IMR-90 (cell line): ENCODE measurements around the gene TADA2A. TPM values are rescaled to one million over a fixed set of nuclear protein-coding genes. Genes with fewer than 3 reads are reported as not detected.
A peak's percentile ranks its signal among the peaks of the same experiment; 100 is the strongest.

Source experiments
- ATAC-seq: fragments of 200-7000 bp; cut with Tn5 transposase; 2 replicates; pipeline ENCODE4 v1.9.1; 2020; ENCODE audit warnings: low read depth, mild to moderate bottlenecking, moderate library complexity
- BruUV-seq: library from RNA; stranded (reverse); fragments of 400-500 nt; replicated peaks from 2 replicates; lab custom pipeline; 2021; lab: Mats Ljungman, UMichigan
- CTCF ChIA-PET: fragments of 300-600 bp; formaldehyde crosslinking; extraction: SDS; loops from one replicate; lab custom pipeline; 2021; ENCODE audit warnings: antibody characterized with exemption; lab: Yijun Ruan, JAX
- POLR2A ChIA-PET: fragments of 300-600 bp; sonication (Branson Sonifier 250); formaldehyde crosslinking; loops from one replicate; lab custom pipeline; 2022; ENCODE audit warnings: antibody characterized with exemption; ENCODE audit not compliant: unreplicated experiment; lab: Charles Lee
- DNase-seq: peaks from one replicate; pipeline ENCODE4 v3.0.0; 2013
- H2AFZ ChIP-seq: replicated peaks from 2 replicates; pipeline ENCODE3; 2013; ENCODE audit warnings: low read length, mild to moderate bottlenecking; ENCODE audit not compliant: poor library complexity
- H2AK5ac ChIP-seq: 2 replicates; pipeline ENCODE4 v1.6.1; 2013; ENCODE audit warnings: low read depth, low read length, inconsistent platforms
- H2AK9ac ChIP-seq: replicated peaks from 2 replicates; pipeline ENCODE3; 2013; ENCODE audit warnings: mild to moderate bottlenecking, low read depth, low read length, moderate library complexity; ENCODE audit not compliant: poor library complexity
- H2BK120ac ChIP-seq: 2 replicates; pipeline ENCODE4 v1.6.1; 2013; ENCODE audit warnings: low read depth, low read length, inconsistent platforms
- H2BK15ac ChIP-seq: 3 replicates; pipeline ENCODE4 v1.6.1; 2013; ENCODE audit warnings: low read depth, low read length, inconsistent platforms
- H2BK20ac ChIP-seq: 2 replicates; pipeline ENCODE4 v1.6.1; 2013; ENCODE audit warnings: low read depth, mild to moderate bottlenecking, inconsistent platforms, low read length, moderate library complexity
- H2BK5ac ChIP-seq: 2 replicates; pipeline ENCODE4 v1.6.1; 2013; ENCODE audit warnings: mild to moderate bottlenecking, low read depth, low read length, inconsistent platforms; ENCODE audit not compliant: poor library complexity, severe bottlenecking
- H3K14ac ChIP-seq: replicated peaks from 2 replicates; pipeline ENCODE4 v1.6.1; 2013; ENCODE audit warnings: low read depth, low read length, inconsistent platforms
- H3K18ac ChIP-seq: 2 replicates; pipeline ENCODE4 v1.6.1; 2013; ENCODE audit warnings: low read depth, low read length, control low read depth
- H3K23ac ChIP-seq: 2 replicates; pipeline ENCODE4 v1.6.1; 2013; ENCODE audit warnings: low read depth, low read length, inconsistent platforms
- H3K27ac ChIP-seq: 2 replicates; pipeline ENCODE4 v1.5.1; 2013; ENCODE audit warnings: mild to moderate bottlenecking, control low read depth, low read length; ENCODE audit not compliant: insufficient read depth
- H3K27me3 ChIP-seq: 2 replicates; pipeline ENCODE4 v1.6.1; 2013; ENCODE audit warnings: low read length; ENCODE audit not compliant: control insufficient read depth, insufficient read depth
- H3K36me3 ChIP-seq: 2 replicates; pipeline ENCODE4 v1.6.1; 2013; ENCODE audit warnings: low read length, mixed read lengths; ENCODE audit not compliant: control insufficient read depth, insufficient read depth
- H3K4ac ChIP-seq: 2 replicates; pipeline ENCODE4 v1.6.1; 2013; ENCODE audit warnings: low read depth, low read length, inconsistent platforms
- H3K4me1 ChIP-seq: 2 replicates; pipeline ENCODE4 v1.6.1; 2013; ENCODE audit warnings: low read length, mixed read lengths; ENCODE audit not compliant: control insufficient read depth, insufficient read depth
- H3K4me2 ChIP-seq: 2 replicates; pipeline ENCODE4 v1.6.1; 2013; ENCODE audit warnings: low read depth, mild to moderate bottlenecking, control low read depth, low read length, moderate library complexity
- H3K4me3 ChIP-seq: 2 replicates; pipeline ENCODE4 v1.5.1; 2013; ENCODE audit warnings: low read depth, mild to moderate bottlenecking, control low read depth, low read length, moderate library complexity; ENCODE audit not compliant: insufficient read depth
- H3K56ac ChIP-seq: 2 replicates; pipeline ENCODE4 v1.6.1; 2013; ENCODE audit warnings: low read length, inconsistent platforms; ENCODE audit not compliant: insufficient read depth; ENCODE audit errors: extremely low read depth
- H3K79me1 ChIP-seq, 2 experiments: 2 replicates each; pipeline ENCODE4 v1.6.1; 2013; ENCODE audit warnings: low read length in 2 of 2, inconsistent platforms in 1 of 2, low read depth in 1 of 2
- H3K9ac ChIP-seq: 2 replicates; pipeline ENCODE4 v1.6.1; 2013; ENCODE audit warnings: low read depth, low read length, control low read depth
- H3K9me1 ChIP-seq: 2 replicates; pipeline ENCODE4 v1.6.1; 2013; ENCODE audit warnings: low read length, inconsistent platforms; ENCODE audit not compliant: insufficient read depth
- H3K9me3 ChIP-seq: 2 replicates; pipeline ENCODE4 v1.6.1; 2013; ENCODE audit warnings: low read length; ENCODE audit not compliant: control insufficient read depth, insufficient read depth
- H4K20me1 ChIP-seq: 2 replicates; pipeline ENCODE4 v1.6.1; 2013; ENCODE audit warnings: low read length, inconsistent platforms; ENCODE audit not compliant: insufficient read depth
- H4K5ac ChIP-seq: 2 replicates; pipeline ENCODE4 v1.6.1; 2013; ENCODE audit warnings: mild to moderate bottlenecking, low read depth, low read length, control low read depth
- H4K8ac ChIP-seq, 2 experiments: 2 replicates each; pipeline ENCODE4 v1.6.1; 2013; ENCODE audit warnings: low read depth in 2 of 2, low read length in 2 of 2, control low read depth in 1 of 2, inconsistent platforms in 1 of 2
- H4K91ac ChIP-seq: 2 replicates; pipeline ENCODE4 v1.6.1; 2013; ENCODE audit warnings: low read depth, low read length, inconsistent platforms; ENCODE audit not compliant: insufficient read depth
- BHLHE40 ChIP-seq: fragments of 150-350 bp; IDR thresholded peaks from 2 replicates; pipeline ENCODE4 v1.6.1; 2016; ENCODE audit warnings: mild to moderate bottlenecking, low read depth, low read length
- CEBPB ChIP-seq: IDR thresholded peaks from 2 replicates; pipeline ENCODE4 v1.6.1; 2012; ENCODE audit warnings: low read depth, low read length, improper control_type of control experiment
- CHD1 ChIP-seq: IDR thresholded peaks from 2 replicates; pipeline ENCODE4 v1.6.1; 2012; ENCODE audit warnings: low read depth, low read length, improper control_type of control experiment
- ELK1 ChIP-seq: fragments of 150-350 bp; IDR thresholded peaks from 2 replicates; pipeline ENCODE4 v1.6.1; 2016; ENCODE audit warnings: low read depth, mild to moderate bottlenecking, low read length, moderate library complexity, borderline replicate concordance
- FOS ChIP-seq: fragments of 150-350 bp; IDR thresholded peaks from 2 replicates; pipeline ENCODE4 v1.6.1; 2016; ENCODE audit warnings: low read depth, low read length
- MAFK ChIP-seq: IDR thresholded peaks from 2 replicates; pipeline ENCODE4 v1.6.1; 2012; ENCODE audit warnings: low read depth, low read length, improper control_type of control experiment
- MAZ ChIP-seq: IDR thresholded peaks from 2 replicates; pipeline ENCODE4 v1.6.1; 2012; ENCODE audit warnings: low read depth, mild to moderate bottlenecking, low read length, improper control_type of control experiment, moderate library complexity, borderline replicate concordance
- MXI1 ChIP-seq: IDR thresholded peaks from 2 replicates; pipeline ENCODE4 v1.6.1; 2012; ENCODE audit warnings: low read depth, mild to moderate bottlenecking, low read length, moderate library complexity, borderline replicate concordance
- NFE2L2 ChIP-seq: fragments of 150-350 bp; IDR thresholded peaks from 2 replicates; pipeline ENCODE4 v1.6.1; 2016; ENCODE audit warnings: low read depth, mild to moderate bottlenecking, low read length
- POLR2A ChIP-seq: IDR thresholded peaks from 2 replicates; pipeline ENCODE4 v1.6.1; 2012; ENCODE audit warnings: mild to moderate bottlenecking, low read depth, low read length
- RAD21 ChIP-seq: IDR thresholded peaks from 2 replicates; pipeline ENCODE4 v1.6.1; 2012; ENCODE audit warnings: low read length, improper control_type of control experiment
- RFX5 ChIP-seq: IDR thresholded peaks from 2 replicates; pipeline ENCODE4 v1.8.0; 2012; ENCODE audit warnings: low read depth, mild to moderate bottlenecking, low read length, moderate library complexity
- SMC3 ChIP-seq: fragments of 150-350 bp; IDR thresholded peaks from 2 replicates; pipeline ENCODE4 v1.6.1; 2016; ENCODE audit warnings: low read depth, mild to moderate bottlenecking, antibody characterized with exemption, low read length, moderate library complexity
- USF2 ChIP-seq: fragments of 150-350 bp; IDR thresholded peaks from 2 replicates; pipeline ENCODE4 v1.6.1; 2017; ENCODE audit warnings: mild to moderate bottlenecking, antibody characterized with exemption, low read length, low read depth
- WGBS, 2 experiments: methylation state at CpG; one replicate each; pipeline versions ENCODE4 v1.1.5 to v1.1.7; 2013; ENCODE audit warnings: missing lambda C conversion rate in 2 of 2; ENCODE audit not compliant: insufficient read length in 1 of 2; ENCODE audit errors: extremely low coverage in 2 of 2; 5-methylcytosine and 5-hydroxymethylcytosine counted together
- dilution Hi-C: fragments of 300-500 bp; cut with HindIII; formaldehyde crosslinking; loops from one replicate; pipeline ENCODE4 v1.14.3; 2018; ENCODE audit warnings: low sequenced_read_pairs; ENCODE audit not compliant: unreplicated experiment
- in situ Hi-C: fragments of 300-500 bp; cut with MboI; formaldehyde crosslinking; loops from 3 replicates; pipeline ENCODE4 v1.14.3; 2019; ENCODE audit warnings: low sequenced_read_pairs, inconsistent platforms, mixed read lengths
- intact Hi-C: fragments of 100-400 bp; cut with micrococcal nuclease; formaldehyde crosslinking; loops from 2 replicates; pipeline ENCODE4 v1.10.0; 2022
- polyA plus RNA-seq, 3 experiments: library from polyadenylated mRNA; depleted of rRNA; stranded (reverse); fragments of >200 nt; gene quantifications; 2 replicates each; pipeline ENCODE4 v1.2.3, GENCODE V29; 2012; ENCODE audit warnings: low replicate concordance in 1 of 3
- total RNA-seq: library from RNA; depleted of rRNA; stranded (reverse); fragments of >200 nt; gene quantifications from 2 replicates; pipeline ENCODE4 v1.2.3, GENCODE V29; 2012
- TF ChIP-seq, protein P1 (sequence below): conservative IDR thresholded peaks from 2 replicates; pipeline ENCODE4 v1.5.1; 2012; ENCODE audit warnings: mild to moderate bottlenecking, low read depth, low read length, improper control_type of control experiment

The TADA2A gene
- total and polyA plus RNA-seq, 2 of the 4 experiments (the other 2 are of a cell fraction): 13.1 to 19.7 TPM

- CTCF ChIA-PET: interaction anchor here (1.6 kb wide), 1 partner anchor 33 kb away, joined by 5 read pairs; no protein-coding TSS in a partner anchor
- peak overlapping the region; percentile 97 for H3K4ac ChIP-seq
- peaks cover 1% of the 10 kb centered on the region for H3K36me3 ChIP-seq
- H4K20me1 ChIP-seq: no peaks in the 10 kb centered on the region
- peak overlapping the region; percentile 93 for H2AFZ ChIP-seq
- H3K18ac ChIP-seq: peak overlapping the region; percentile 48
- peak overlapping the region; percentile 66 for H3K4me3 ChIP-seq
- peak overlapping the region; percentile 94 for H3K9ac ChIP-seq
- H3K14ac ChIP-seq: peak overlapping the region; percentile 96
- no peaks in the 10 kb centered on the region for H3K27me3 ChIP-seq
- dilution Hi-C loops (no loop called here), intact Hi-C loops (loop anchor here (2.0 kb wide), 1 partner anchor 85 kb away; no protein-coding TSS in a partner anchor), in situ Hi-C loops (no loop called here)
- H2BK20ac ChIP-seq: no peak overlapping the region
- BruUV-seq: no TSS peak
- no peaks in the 10 kb centered on the region for H3K9me3 ChIP-seq
- peak overlapping the region; percentile 77 to 82 for H4K8ac ChIP-seq
- H2AK5ac ChIP-seq: peak overlapping the region; percentile 93
- peak overlapping the region; percentile 56 for H2BK120ac ChIP-seq
- peak overlapping the region; percentile 89 for H4K91ac ChIP-seq
- no peak for TF ChIP-seq BHLHE40
- TF ChIP-seq USF2: no peak
- no peak for TF ChIP-seq MAFK
- no peak for TF ChIP-seq CEBPB
- TF ChIP-seq NFE2L2: no peak
- TF ChIP-seq SMC3: no peak
- TF ChIP-seq, protein P1, sequence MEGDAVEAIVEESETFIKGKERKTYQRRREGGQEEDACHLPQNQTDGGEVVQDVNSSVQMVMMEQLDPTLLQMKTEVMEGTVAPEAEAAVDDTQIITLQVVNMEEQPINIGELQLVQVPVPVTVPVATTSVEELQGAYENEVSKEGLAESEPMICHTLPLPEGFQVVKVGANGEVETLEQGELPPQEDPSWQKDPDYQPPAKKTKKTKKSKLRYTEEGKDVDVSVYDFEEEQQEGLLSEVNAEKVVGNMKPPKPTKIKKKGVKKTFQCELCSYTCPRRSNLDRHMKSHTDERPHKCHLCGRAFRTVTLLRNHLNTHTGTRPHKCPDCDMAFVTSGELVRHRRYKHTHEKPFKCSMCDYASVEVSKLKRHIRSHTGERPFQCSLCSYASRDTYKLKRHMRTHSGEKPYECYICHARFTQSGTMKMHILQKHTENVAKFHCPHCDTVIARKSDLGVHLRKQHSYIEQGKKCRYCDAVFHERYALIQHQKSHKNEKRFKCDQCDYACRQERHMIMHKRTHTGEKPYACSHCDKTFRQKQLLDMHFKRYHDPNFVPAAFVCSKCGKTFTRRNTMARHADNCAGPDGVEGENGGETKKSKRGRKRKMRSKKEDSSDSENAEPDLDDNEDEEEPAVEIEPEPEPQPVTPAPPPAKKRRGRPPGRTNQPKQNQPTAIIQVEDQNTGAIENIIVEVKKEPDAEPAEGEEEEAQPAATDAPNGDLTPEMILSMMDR: no peak
- TF ChIP-seq MXI1: no peak
- no peak for TF ChIP-seq RFX5
- no peak for TF ChIP-seq CHD1
- no peak for TF ChIP-seq POLR2A
- TF ChIP-seq RAD21: no peak
- TF ChIP-seq ELK1: no peak
- no peak for TF ChIP-seq MAZ
- no peak for TF ChIP-seq FOS
- peaks cover 12% of the 10 kb centered on the region for H3K9me1 ChIP-seq
- no peak for DNase-seq
- 0% methylated on average over 3 of the region's 21 CpGs; no CpG with 5 or more reads in 1 of the 2 experiments for WGBS, 2 experiments
- H3K79me1 ChIP-seq: peaks cover 39 to 81% of the 10 kb centered on the region in 2 experiments
- peak overlapping the region; percentile 70 for H2BK5ac ChIP-seq
- peak overlapping the region; percentile 49; the same call in 1 of the 2 replicates for H4K5ac ChIP-seq
- POLR2A ChIA-PET: no interaction called here
- ATAC-seq: peak; percentile 56
- H3K23ac ChIP-seq: peak overlapping the region; percentile 89
- peak overlapping the region; percentile 100 for H3K4me2 ChIP-seq
- H3K4me1 ChIP-seq: no peaks in the 10 kb centered on the region; the same call in 1 of the 2 replicates
- H2AK9ac ChIP-seq: peak overlapping the region; percentile 98
- H2BK15ac ChIP-seq: peak overlapping the region; percentile 18; the same call in 1 of the 3 replicates
- H3K27ac ChIP-seq: peak overlapping the region; percentile 85
- peak overlapping the region; percentile 80 for H3K56ac ChIP-seq
Observed at GRCh38 chr17:37405955-37406634, 591 bp upstream of the TADA2A start.
